GM06990 (cell line): Measurements from ENCODE around the gene CFAP298.
A peak's percentile ranks its signal among the peaks of the same experiment; 100 is the strongest.

Source experiments
- DNase-seq: peaks from one replicate; pipeline ENCODE4 v3.0.0-alpha.2; 2011; ENCODE audit not compliant: insufficient read length; ENCODE audit errors: extremely low read depth
- H3K27me3 ChIP-seq: replicated peaks from 2 replicates; pipeline ENCODE4 v1.6.0; 2011; ENCODE audit warnings: low read length; ENCODE audit not compliant: control insufficient read depth, insufficient read depth
- H3K36me3 ChIP-seq: 2 replicates; pipeline ENCODE4 v1.5.1; 2011; ENCODE audit warnings: low read length; ENCODE audit not compliant: control insufficient read depth, insufficient read depth
- H3K4me3 ChIP-seq: replicated peaks from 2 replicates; pipeline ENCODE4 v1.5.1; 2011; ENCODE audit warnings: low read depth, mild to moderate bottlenecking, control low read depth, low read length
- CTCF ChIP-seq: IDR thresholded peaks from 2 replicates; pipeline ENCODE4 v1.5.1; 2011; ENCODE audit warnings: low read length, control low read depth, mild to moderate bottlenecking, inconsistent platforms; ENCODE audit not compliant: insufficient read depth, poor library complexity, severe bottlenecking

The CFAP298 gene

GRCh38 chr21:32576011-32576410 is 36.2 kb downstream of the CFAP298 start:
- Histone ChIP-seq H3K27me3 (no peaks in the 10 kb centered on the region; the same call in 1 of the 2 replicates), H3K36me3 (no peaks in the 10 kb centered on the region)
- DNase-seq = no peak

GRCh38 chr21:32574946-32575925 is 36.9 kb downstream of the CFAP298 start:
- TF ChIP-seq CTCF = no peak
- H3K36me3 ChIP-seq = no peaks in the 10 kb centered on the region
- H3K27me3 ChIP-seq = no peaks in the 10 kb centered on the region; the same call in 1 of the 2 replicates
- no peak overlapping the region for H3K4me3 ChIP-seq
- no peak for DNase-seq

More at GRCh38 chr21:32576011-32576410, 36.2 kb downstream of the CFAP298 start:
- no peak for TF ChIP-seq CTCF
- H3K4me3 ChIP-seq = no peak overlapping the region

GRCh38 chr21:32572574-32573420 is 39.4 kb downstream of the CFAP298 start:
- DNase-seq = no peak
- no peak overlapping the region for H3K4me3 ChIP-seq
- no peak for TF ChIP-seq CTCF
- no peaks in the 10 kb centered on the region for H3K36me3 ChIP-seq
- H3K27me3 ChIP-seq = no peaks in the 10 kb centered on the region; the same call in 1 of the 2 replicates

DNA sequence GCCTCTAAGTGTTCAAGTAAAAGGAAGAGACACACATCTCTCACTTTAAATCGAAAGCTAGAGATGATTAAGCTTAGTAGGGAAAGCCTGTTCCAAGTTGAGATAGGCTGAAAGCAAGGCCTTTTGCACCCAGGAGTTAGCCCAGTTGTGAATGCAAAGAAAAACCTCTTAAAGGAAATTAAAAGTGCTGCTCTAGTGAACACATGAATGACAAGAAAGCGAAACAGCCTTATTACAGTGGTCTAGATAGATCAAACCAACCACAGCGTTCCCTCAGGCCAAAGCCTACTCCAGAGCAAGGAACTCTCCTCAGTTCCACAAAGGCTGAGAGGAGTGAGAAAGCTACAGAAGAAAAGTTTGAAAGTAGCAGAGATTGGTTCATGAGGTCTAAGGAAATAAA is 41.7 kb downstream of the CFAP298 start:
- TF ChIP-seq CTCF = no peak
- no peak overlapping the region for H3K4me3 ChIP-seq
- H3K27me3 ChIP-seq = peaks cover 1% of the 10 kb centered on the region; the same call in 1 of the 2 replicates
- no peak for DNase-seq
- H3K36me3 ChIP-seq = no peaks in the 10 kb centered on the region

DNA sequence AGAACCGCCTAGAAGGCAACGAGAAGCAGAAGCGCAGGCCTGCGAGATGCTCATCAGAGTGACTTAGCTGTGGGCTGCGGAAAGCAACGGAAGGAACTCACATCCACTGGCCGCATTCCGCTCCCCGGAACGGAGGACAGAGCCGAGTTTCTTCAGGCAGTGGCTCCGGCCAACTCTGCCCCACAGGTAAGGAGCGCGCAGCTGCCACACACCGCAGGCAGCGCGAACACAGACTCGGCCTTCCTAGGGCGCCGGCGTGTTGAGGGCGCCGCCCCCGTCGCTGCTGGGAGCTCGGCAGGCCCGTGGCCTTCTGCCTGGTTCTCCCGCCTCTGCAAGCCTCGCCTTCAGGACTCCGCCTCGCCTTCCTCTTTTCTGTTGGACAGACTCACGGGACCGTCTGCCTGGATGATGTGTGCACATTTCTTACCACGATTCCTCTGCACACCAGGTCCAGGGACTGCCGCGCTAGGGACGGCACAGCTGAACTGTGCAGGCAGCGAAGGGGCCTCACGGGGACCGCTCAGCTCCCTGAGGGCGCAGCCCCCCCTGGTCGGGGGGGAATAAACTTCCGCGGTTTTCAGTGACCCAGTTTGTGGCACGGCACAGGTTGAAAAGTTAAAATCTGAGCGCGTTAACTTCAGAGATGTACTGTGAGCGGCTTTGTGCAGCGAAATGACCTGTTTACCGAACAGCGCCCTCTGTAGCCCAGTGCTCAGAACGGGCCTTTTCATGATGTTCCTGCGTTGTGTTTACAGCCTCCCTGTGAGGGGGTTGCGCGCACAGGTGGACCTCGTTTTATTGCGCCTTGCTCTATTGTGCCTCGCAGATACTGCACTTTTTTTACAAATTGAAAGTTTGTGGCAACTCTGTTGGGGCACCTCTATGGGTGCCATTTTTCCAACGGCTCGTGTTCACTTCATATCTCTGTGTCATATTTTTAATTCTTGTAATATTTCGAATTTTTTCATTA is 42.6 kb downstream of the CFAP298 start:
- TF ChIP-seq CTCF = peak; percentile 86
- peaks cover 1% of the 10 kb centered on the region; the same call in 1 of the 2 replicates for H3K27me3 ChIP-seq
- DNase-seq = peak; percentile 64
- H3K4me3 ChIP-seq = peak overlapping the region; percentile 61
- no peaks in the 10 kb centered on the region for H3K36me3 ChIP-seq
